ENCODE measurements around the gene ANO7. TPM values are rescaled to one million over a fixed set of nuclear protein-coding genes. Genes with fewer than 3 reads are reported as not detected.

The ANO7 gene
- total and polyA plus RNA-seq, 2 experiments from 2014 or later = 0.22 to 2.6 TPM

DNA sequence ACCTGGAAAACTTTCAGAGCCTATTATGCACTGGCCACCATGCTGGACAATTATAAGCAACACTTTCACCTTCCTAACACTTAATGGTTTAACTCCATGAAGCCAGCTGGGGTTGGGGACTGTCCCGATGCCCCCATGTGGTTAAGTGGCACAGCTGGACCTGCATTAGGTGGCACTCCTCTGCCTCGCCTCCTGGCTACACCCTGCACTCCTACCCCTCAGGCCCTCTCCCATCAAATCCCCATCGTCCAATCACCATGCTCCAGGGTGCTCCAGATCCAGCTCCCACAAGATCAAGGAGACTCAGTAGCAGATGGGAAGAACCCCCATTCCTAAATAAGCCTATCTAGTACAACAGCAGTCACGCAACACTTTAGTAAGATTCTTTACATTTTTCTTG, 73.2 kb downstream of the ANO7 start:
- Histone ChIP-seq H3K27ac (0 out of 2 replicates have a peak overlapping the region, but pooled peaks have one; percentile 19), H4K20me1 (ENCODE audit: insufficient read depth) (peaks cover 17% of the 10 kb centered on the region), H3K79me2 (ENCODE audit: insufficient read depth) (peaks cover 100% of the 10 kb centered on the region)

GRCh38 chr2:241263061-241263460, 74.6 kb downstream of the ANO7 start:
- Histone ChIP-seq H3K9me2 (ENCODE audit: insufficient read depth) (no peaks in the 10 kb centered on the region), H3K27ac (no peak overlapping the region), H4K20me1 (ENCODE audit: insufficient read depth) (peaks cover 13% of the 10 kb centered on the region), H3K4me3 (no peak overlapping the region), H3K27me3 (replicated peaks; ENCODE audit: insufficient read depth) (no peaks in the 10 kb centered on the region), H3K4me1 (ENCODE audit: insufficient read depth) (peaks cover 8% of the 10 kb centered on the region; the same call in 1 of the 2 replicates), H3K36me3 (ENCODE audit: low read depth) (peaks cover 89% of the 10 kb centered on the region), H3F3A (ENCODE audit: insufficient read depth) (peaks cover 49% of the 10 kb centered on the region), H3K79me2 (ENCODE audit: insufficient read depth) (peaks cover 100% of the 10 kb centered on the region), H3K9ac (no peak overlapping the region), H3K4me2 (ENCODE audit: unreplicated experiment) (no peak overlapping the region), H2AFZ (no peak overlapping the region), H3K9me3 (ENCODE audit: low read depth) (no peaks in the 10 kb centered on the region)
- no peak for TF ChIP-seq EZH2phosphoT487 (IDR thresholded peaks at IDR 0.05; ENCODE audit: insufficient read depth, low read depth)
- TF ChIP-seq EZH2 (IDR thresholded peaks at IDR 0.05; ENCODE audit: insufficient read depth, poor library complexity, severe bottlenecking) = no peak
- WGBS, 2 experiments (ENCODE audit: low coverage in 1 of 2, low lambda C conversion rate in 2 of 2, missing lambda C conversion rate in 2 of 2) = 84 to 86% methylated on average over 6 to 7 of the region's 7 CpGs
- in situ Hi-C loops (cut with MboI) = no loop called here
- DNase-seq = no peak

More for the DNA sequence above, 73.2 kb downstream of the ANO7 start:
- Histone ChIP-seq H3K9me3 (ENCODE audit: low read depth) (no peaks in the 10 kb centered on the region), H3K4me1 (ENCODE audit: insufficient read depth) (0 out of 2 replicates have a peak, but pooled peaks cover 5% of the 10 kb centered on the region), H2AFZ (no peak overlapping the region), H3K27me3 (replicated peaks; ENCODE audit: insufficient read depth) (no peaks in the 10 kb centered on the region), H3K9ac (no peak overlapping the region), H3F3A (ENCODE audit: insufficient read depth) (peaks cover 60% of the 10 kb centered on the region), H3K9me2 (ENCODE audit: insufficient read depth) (no peaks in the 10 kb centered on the region), H3K36me3 (ENCODE audit: low read depth) (peaks cover 90% of the 10 kb centered on the region), H3K4me2 (ENCODE audit: unreplicated experiment) (no peak overlapping the region), H3K4me3 (no peak overlapping the region)
- 71 to 73% methylated on average over 4 of the region's 4 CpGs for WGBS, 2 experiments (ENCODE audit: low coverage in 1 of 2, low lambda C conversion rate in 2 of 2, missing lambda C conversion rate in 2 of 2)
- no peak for DNase-seq
- in situ Hi-C loops (cut with MboI) = no loop called here
- TF ChIP-seq EZH2phosphoT487 (IDR thresholded peaks at IDR 0.05; ENCODE audit: insufficient read depth, low read depth) (no peak), EZH2 (IDR thresholded peaks at IDR 0.05; ENCODE audit: insufficient read depth, poor library complexity, severe bottlenecking) (no peak)

GRCh38 chr2:241265506-241265905, 77.0 kb downstream of the ANO7 start:
- DNase-seq = no peak
- H4K20me1 ChIP-seq (ENCODE audit: insufficient read depth) = peaks cover 26% of the 10 kb centered on the region
- WGBS, 2 experiments (ENCODE audit: low coverage in 1 of 2, low lambda C conversion rate in 2 of 2, missing lambda C conversion rate in 2 of 2) = 84 to 86% methylated on average over 5 of the region's 5 CpGs

GRCh38 chr2:241267249-241268067, 79.0 kb downstream of the ANO7 start:
- Histone ChIP-seq H3K4me3 (no peak overlapping the region), H3K4me2 (ENCODE audit: unreplicated experiment) (no peak overlapping the region), H3K9ac (no peak overlapping the region), H3K4me1 (ENCODE audit: insufficient read depth) (peaks cover 30% of the 10 kb centered on the region), H3K79me2 (ENCODE audit: insufficient read depth) (peaks cover 99% of the 10 kb centered on the region), H3K27me3 (replicated peaks; ENCODE audit: insufficient read depth) (no peaks in the 10 kb centered on the region), H3F3A (ENCODE audit: insufficient read depth) (peaks cover 32% of the 10 kb centered on the region), H3K9me3 (ENCODE audit: low read depth) (no peaks in the 10 kb centered on the region), H2AFZ (no peak overlapping the region), H3K9me2 (ENCODE audit: insufficient read depth) (no peaks in the 10 kb centered on the region), H3K27ac (no peak overlapping the region), H3K36me3 (ENCODE audit: low read depth) (peaks cover 60% of the 10 kb centered on the region), H4K20me1 (ENCODE audit: insufficient read depth) (peaks cover 37% of the 10 kb centered on the region)
- no peak for DNase-seq
- 70 to 74% methylated on average over 12 of the region's 12 CpGs for WGBS, 2 experiments (ENCODE audit: low coverage in 1 of 2, low lambda C conversion rate in 2 of 2, missing lambda C conversion rate in 2 of 2)
- in situ Hi-C loops (cut with MboI) = no loop called here
- TF ChIP-seq EZH2 (IDR thresholded peaks at IDR 0.05; ENCODE audit: insufficient read depth, poor library complexity, severe bottlenecking) (no peak), EZH2phosphoT487 (IDR thresholded peaks at IDR 0.05; ENCODE audit: insufficient read depth, low read depth) (no peak)

More at GRCh38 chr2:241265506-241265905, 77.0 kb downstream of the ANO7 start:
- no peaks in the 10 kb centered on the region for H3K9me2 ChIP-seq (ENCODE audit: insufficient read depth)
- no peak for TF ChIP-seq EZH2phosphoT487 (IDR thresholded peaks at IDR 0.05; ENCODE audit: insufficient read depth, low read depth)
- no peak for TF ChIP-seq EZH2 (IDR thresholded peaks at IDR 0.05; ENCODE audit: insufficient read depth, poor library complexity, severe bottlenecking)
- no peak overlapping the region for H2AFZ ChIP-seq
- in situ Hi-C loops (cut with MboI) = no loop called here
- no peak overlapping the region for H3K9ac ChIP-seq
- H3K9me3 ChIP-seq (ENCODE audit: low read depth) = no peaks in the 10 kb centered on the region
- H3K4me2 ChIP-seq (ENCODE audit: unreplicated experiment) = no peak overlapping the region
- H3K27ac ChIP-seq = no peak overlapping the region
- H3K36me3 ChIP-seq (ENCODE audit: low read depth) = peaks cover 80% of the 10 kb centered on the region
- peaks cover 28% of the 10 kb centered on the region for H3K4me1 ChIP-seq (ENCODE audit: insufficient read depth)
- H3F3A ChIP-seq (ENCODE audit: insufficient read depth) = peaks cover 40% of the 10 kb centered on the region
- H3K27me3 ChIP-seq (replicated peaks; ENCODE audit: insufficient read depth) = no peaks in the 10 kb centered on the region
- H3K79me2 ChIP-seq (ENCODE audit: insufficient read depth) = peaks cover 100% of the 10 kb centered on the region
- no peak overlapping the region for H3K4me3 ChIP-seq

All from GM23248 (cell line).